ENCODE results near the gene TSPAN32. TPM values are rescaled to one million over a fixed set of nuclear protein-coding genes. Genes with fewer than 3 reads are reported as not detected.

TSPAN32 gene
- total and polyA plus RNA-seq, 2 donors (not counting 1 experiment from before 2014, with no cell fraction given) = 0.17 TPM; not detected in 1

- TF ChIP-seq CTCF (conservative IDR thresholded peaks at IDR 0.05 in 1 of 2, IDR thresholded peaks at IDR 0.05 in 1 of 2; ENCODE audit: low read depth in 1 of 2, low read length in 2 of 2) (no peak), EZH2 (IDR thresholded peaks at IDR 0.05; ENCODE audit: low read length, missing control alignments) (no peak)
Observed at GRCh38 chr11:2273311-2273710, 28.5 kb upstream of the TSPAN32 start.

DNA sequence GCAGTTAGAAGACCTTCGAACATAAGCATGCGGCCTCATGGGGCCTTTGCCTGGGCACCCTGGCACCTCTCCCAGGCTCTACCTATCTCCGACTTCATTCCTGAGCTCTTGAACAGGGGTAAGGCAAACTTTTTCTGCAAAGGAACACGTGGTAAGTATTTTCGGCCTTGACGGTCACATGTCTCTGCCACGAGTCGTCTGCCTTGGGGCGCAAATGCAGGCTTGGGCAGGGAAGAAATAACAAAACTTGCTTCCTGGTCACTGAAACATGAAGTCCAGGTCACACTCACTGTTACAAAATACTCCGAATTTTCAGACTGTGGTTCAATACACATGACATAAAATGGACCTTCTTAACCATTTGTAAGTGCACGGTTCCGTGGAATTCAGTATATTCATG is 28.0 kb upstream of the TSPAN32 start:
- no peak overlapping the region for H3K27ac ChIP-seq (ENCODE audit: insufficient read depth, low read length)
- no peaks in the 10 kb centered on the region for H4K20me1 ChIP-seq (ENCODE audit: control insufficient read depth, extremely low read depth, insufficient read depth, low read length)
- peaks cover 5% of the 10 kb centered on the region for H3K27me3 ChIP-seq (ENCODE audit: control insufficient read depth, insufficient read depth, low read length)
- H3K79me2 ChIP-seq (ENCODE audit: control insufficient read depth, insufficient read depth, low read length) = no peaks in the 10 kb centered on the region
- H3K4me2 ChIP-seq (ENCODE audit: extremely low read depth, insufficient read depth, low read length) = no peak overlapping the region
- no peak overlapping the region for H3K9ac ChIP-seq (ENCODE audit: insufficient read depth, low read length)
- TF ChIP-seq CTCF (conservative IDR thresholded peaks at IDR 0.05 in 1 of 2, IDR thresholded peaks at IDR 0.05 in 1 of 2; ENCODE audit: low read depth in 1 of 2, low read length in 2 of 2) (no peak), EZH2 (IDR thresholded peaks at IDR 0.05; ENCODE audit: low read length, missing control alignments) (no peak)
- H3K36me3 ChIP-seq (ENCODE audit: control insufficient read depth, insufficient read depth, low read length) = no peaks in the 10 kb centered on the region
- H2AFZ ChIP-seq (ENCODE audit: low read length) = no peak overlapping the region
- DNase-seq (ENCODE audit: low read depth in 2 of 2) = no peak
- H3K9me3 ChIP-seq (ENCODE audit: control insufficient read depth, insufficient read depth, low read depth, low read length) = no peaks in the 10 kb centered on the region
- no peaks in the 10 kb centered on the region for H3K4me1 ChIP-seq (ENCODE audit: control insufficient read depth, extremely low read depth, insufficient read depth, low read length)
- H3K4me3 ChIP-seq (replicated peaks in 1 of 4; ENCODE audit: control extremely low read depth in 1 of 4, insufficient read depth in 1 of 4, low read depth in 3 of 4, low read length in 4 of 4) = no peak overlapping the region

More at GRCh38 chr11:2273311-2273710, 28.5 kb upstream of the TSPAN32 start:
- H3K4me3 ChIP-seq (replicated peaks in 1 of 4; ENCODE audit: control extremely low read depth in 1 of 4, insufficient read depth in 1 of 4, low read depth in 3 of 4, low read length in 4 of 4) = no peak overlapping the region
- peaks cover 8% of the 10 kb centered on the region for H3K27me3 ChIP-seq (ENCODE audit: control insufficient read depth, insufficient read depth, low read length)
- no peaks in the 10 kb centered on the region for H3K79me2 ChIP-seq (ENCODE audit: control insufficient read depth, insufficient read depth, low read length)
- H3K4me1 ChIP-seq (ENCODE audit: control insufficient read depth, extremely low read depth, insufficient read depth, low read length) = no peaks in the 10 kb centered on the region
- no peaks in the 10 kb centered on the region for H3K9me3 ChIP-seq (ENCODE audit: control insufficient read depth, insufficient read depth, low read depth, low read length)
- DNase-seq (ENCODE audit: low read depth in 2 of 2) = no peak
- no peak overlapping the region for H2AFZ ChIP-seq (ENCODE audit: low read length)
- no peak overlapping the region for H3K4me2 ChIP-seq (ENCODE audit: extremely low read depth, insufficient read depth, low read length)
- no peaks in the 10 kb centered on the region for H4K20me1 ChIP-seq (ENCODE audit: control insufficient read depth, extremely low read depth, insufficient read depth, low read length)
- no peaks in the 10 kb centered on the region for H3K36me3 ChIP-seq (ENCODE audit: control insufficient read depth, insufficient read depth, low read length)
- H3K9ac ChIP-seq (ENCODE audit: insufficient read depth, low read length) = no peak overlapping the region
- H3K27ac ChIP-seq (ENCODE audit: insufficient read depth, low read length) = no peak overlapping the region

- Histone ChIP-seq H3K4me3 (replicated peaks in 1 of 4; ENCODE audit: control extremely low read depth in 1 of 4, insufficient read depth in 1 of 4, low read depth in 3 of 4, low read length in 4 of 4) (no peak overlapping the region), H3K9me3 (ENCODE audit: control insufficient read depth, insufficient read depth, low read depth, low read length) (no peaks in the 10 kb centered on the region), H3K79me2 (ENCODE audit: control insufficient read depth, insufficient read depth, low read length) (no peaks in the 10 kb centered on the region), H3K4me2 (ENCODE audit: extremely low read depth, insufficient read depth, low read length) (no peak overlapping the region), H3K27me3 (ENCODE audit: control insufficient read depth, insufficient read depth, low read length) (no peaks in the 10 kb centered on the region), H4K20me1 (ENCODE audit: control insufficient read depth, extremely low read depth, insufficient read depth, low read length) (no peaks in the 10 kb centered on the region), H3K36me3 (ENCODE audit: control insufficient read depth, insufficient read depth, low read length) (no peaks in the 10 kb centered on the region), H3K4me1 (ENCODE audit: control insufficient read depth, extremely low read depth, insufficient read depth, low read length) (no peaks in the 10 kb centered on the region), H3K9ac (ENCODE audit: insufficient read depth, low read length) (no peak overlapping the region), H3K27ac (ENCODE audit: insufficient read depth, low read length) (no peak overlapping the region), H2AFZ (ENCODE audit: low read length) (no peak overlapping the region)
- DNase-seq (ENCODE audit: low read depth in 2 of 2) = no peak
- TF ChIP-seq CTCF (conservative IDR thresholded peaks at IDR 0.05 in 1 of 2, IDR thresholded peaks at IDR 0.05 in 1 of 2; ENCODE audit: low read depth in 1 of 2, low read length in 2 of 2) = no peak
- no peak for TF ChIP-seq EZH2 (IDR thresholded peaks at IDR 0.05; ENCODE audit: low read length, missing control alignments)
Observed at GRCh38 chr11:2275334-2276279, 26.2 kb upstream of the TSPAN32 start.

Data from fibroblast of lung (primary cell).